Activated T-helper 1 cell treated with anti-CD3 and anti-CD28 coated beads, Interleukin-2, amount 50 U/mL, for 16 hours (primary cell): ENCODE data around the gene CHMP1B.

Source experiments
- DNase-seq, 2 donors: peaks; one replicate each; pipeline ENCODE4 v3.0.0-alpha.2; 2020; ENCODE audit warnings: low read depth in 1 of 2, low spot score in 1 of 2

Gene CHMP1B

DNA sequence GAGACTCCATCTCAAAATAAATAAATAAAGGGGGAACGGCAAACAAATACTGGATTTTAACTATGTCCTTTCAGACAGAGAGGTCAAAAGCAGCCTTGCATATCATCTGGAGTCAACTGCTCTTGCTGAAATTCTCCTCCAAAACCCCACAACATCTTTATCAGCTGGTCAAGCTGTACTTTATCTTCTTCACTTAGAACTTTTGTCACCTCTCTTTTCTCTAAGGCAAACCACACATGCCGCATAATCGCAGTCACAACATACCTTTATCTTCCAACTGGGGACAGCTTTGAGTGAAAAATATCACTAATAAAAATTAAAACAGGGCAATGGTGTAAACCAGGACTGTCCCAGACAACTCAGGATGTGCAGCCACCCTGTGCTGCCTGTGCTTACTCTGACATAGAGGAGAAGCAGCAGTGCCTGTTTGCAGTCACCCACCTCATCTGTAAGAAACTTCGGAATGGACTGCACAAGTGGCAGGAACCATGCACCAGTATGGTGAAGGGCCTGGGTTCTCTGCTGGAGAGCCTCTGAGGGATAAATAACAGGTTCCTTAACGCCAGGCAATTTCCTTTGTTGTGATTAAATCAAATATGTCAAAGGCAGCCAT is 50.7 kb downstream of the CHMP1B start:
- no peak for DNase-seq

DNA sequence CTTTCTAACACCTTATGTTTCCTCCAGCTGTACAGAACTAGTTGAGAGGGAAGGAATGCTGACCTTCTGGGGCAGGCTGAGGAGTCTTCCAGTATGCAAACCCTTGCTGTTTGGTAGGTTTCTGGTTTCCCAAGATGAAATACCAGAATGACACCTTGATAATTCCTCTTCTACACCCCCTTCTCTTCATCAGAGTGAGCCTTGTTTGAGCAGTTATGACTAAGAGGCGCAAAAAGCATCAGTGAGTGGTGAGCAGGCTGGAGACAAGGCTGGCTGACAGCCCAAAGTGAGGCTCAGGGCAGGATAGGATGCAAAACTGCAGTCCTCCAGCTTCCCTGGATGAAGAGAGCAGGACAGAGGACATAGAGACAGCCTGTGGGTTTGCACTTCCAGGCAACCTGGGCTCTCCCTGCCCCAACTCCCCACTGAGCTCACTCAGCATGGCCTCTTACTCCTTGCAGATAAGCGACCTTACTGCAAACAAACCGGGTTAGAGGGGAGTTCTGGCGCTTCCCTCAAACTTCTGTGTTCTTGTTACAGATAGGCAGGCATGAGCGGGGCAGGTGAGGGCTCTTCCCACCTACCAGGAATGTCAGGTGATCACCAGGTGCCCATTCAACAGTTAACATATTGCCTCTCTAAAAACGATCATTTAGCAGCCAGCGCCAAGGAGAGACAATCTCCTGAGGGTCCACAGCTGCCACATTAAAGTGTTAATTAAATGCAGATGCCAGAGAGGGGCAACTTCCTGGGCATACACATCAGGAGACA is 51.5 kb downstream of the CHMP1B start:
- no peak for DNase-seq
